Mucosa of descending colon (tissue), 3 donors: ENCODE data around the gene CASK. TPM values are rescaled to one million over a fixed set of nuclear protein-coding genes. Genes with fewer than 3 reads are reported as not detected.

Experiments used
- ATAC-seq: fragments of 200-7000 bp; cut with Tn5 transposase; one replicate; pipeline ENCODE4 v1.9.1; 2020; ENCODE audit warnings: mild to moderate bottlenecking, moderate library complexity
- DNase-seq, 3 donors: peaks; one replicate each; pipeline ENCODE4 v3.0.0-alpha.2; 2020
- H3K36me3 ChIP-seq: fragments of 200-600 bp; one replicate; pipeline ENCODE4 v1.8.0; 2021; ENCODE audit warnings: low read depth, mild to moderate bottlenecking
- H3K4me1 ChIP-seq: fragments of 200-600 bp; one replicate; pipeline ENCODE4 v1.8.0; 2021; ENCODE audit warnings: low read depth, mild to moderate bottlenecking
- H3K4me3 ChIP-seq: fragments of 200-600 bp; one replicate; pipeline ENCODE4 v1.8.0; 2021; ENCODE audit warnings: mild to moderate bottlenecking
- H3K9me3 ChIP-seq: fragments of 200-600 bp; one replicate; pipeline ENCODE4 v1.8.0; 2021; ENCODE audit warnings: mild to moderate bottlenecking
- intact Hi-C, 2 donors: fragments of 100-400 bp; cut with DNase I in 1 of 2; cut with micrococcal nuclease in 1 of 2; formaldehyde crosslinking; loops; one replicate each; pipeline versions ENCODE4 v1.11.0 to v1.11.1; 2022; cut with DNase I, micrococcal nuclease
- long read RNA-seq, 2 donors: library from polyadenylated mRNA; unstranded; transcript quantifications; one replicate each; pipeline ENCODE4 v2.0.0, GENCODE V29; 2019 to 2021
- total RNA-seq, 3 donors: library from RNA; stranded (reverse); fragmentation: NEBNext Ultra II Directional in 2 of 3; extraction: Animal tissue kit (Norgen Biotek cat#: 25700) in 2 of 3; gene quantifications; one replicate each; pipeline versions ENCODE4 v1.2.1 to v1.2.4, GENCODE V29; 2021 to 2023
- TF ChIP-seq, protein P1 (sequence below): fragments of 200-600 bp; IDR thresholded peaks from one replicate; pipeline ENCODE4 v1.8.0; 2022; ENCODE audit warnings: antibody characterized with exemption, mild to moderate bottlenecking
- donor health status: DM: no; HTN: no; CAD: no; lungs with moderate emphysema.
- donor health status: DM: no; HTN: no; CAD: no.
- donor health status: DM: no; HTN: yes; CAD: no.

Gene CASK, protein sequence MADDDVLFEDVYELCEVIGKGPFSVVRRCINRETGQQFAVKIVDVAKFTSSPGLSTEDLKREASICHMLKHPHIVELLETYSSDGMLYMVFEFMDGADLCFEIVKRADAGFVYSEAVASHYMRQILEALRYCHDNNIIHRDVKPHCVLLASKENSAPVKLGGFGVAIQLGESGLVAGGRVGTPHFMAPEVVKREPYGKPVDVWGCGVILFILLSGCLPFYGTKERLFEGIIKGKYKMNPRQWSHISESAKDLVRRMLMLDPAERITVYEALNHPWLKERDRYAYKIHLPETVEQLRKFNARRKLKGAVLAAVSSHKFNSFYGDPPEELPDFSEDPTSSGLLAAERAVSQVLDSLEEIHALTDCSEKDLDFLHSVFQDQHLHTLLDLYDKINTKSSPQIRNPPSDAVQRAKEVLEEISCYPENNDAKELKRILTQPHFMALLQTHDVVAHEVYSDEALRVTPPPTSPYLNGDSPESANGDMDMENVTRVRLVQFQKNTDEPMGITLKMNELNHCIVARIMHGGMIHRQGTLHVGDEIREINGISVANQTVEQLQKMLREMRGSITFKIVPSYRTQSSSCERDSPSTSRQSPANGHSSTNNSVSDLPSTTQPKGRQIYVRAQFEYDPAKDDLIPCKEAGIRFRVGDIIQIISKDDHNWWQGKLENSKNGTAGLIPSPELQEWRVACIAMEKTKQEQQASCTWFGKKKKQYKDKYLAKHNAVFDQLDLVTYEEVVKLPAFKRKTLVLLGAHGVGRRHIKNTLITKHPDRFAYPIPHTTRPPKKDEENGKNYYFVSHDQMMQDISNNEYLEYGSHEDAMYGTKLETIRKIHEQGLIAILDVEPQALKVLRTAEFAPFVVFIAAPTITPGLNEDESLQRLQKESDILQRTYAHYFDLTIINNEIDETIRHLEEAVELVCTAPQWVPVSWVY
- total RNA-seq, result 100 to 1,000 TPM in 1 of 3 donors, 10 to 100 TPM in 2; 50.6 to 108 (median 83.3) TPM
- long read RNA-seq, donor 1, full-length matches to known transcripts, result 14 of 29 reads
- long read RNA-seq, donor 1, partial matches to known transcripts, result 4 of 29 reads
- long read RNA-seq, donor 1, other reads (novel, unspliced or antisense), result 11 of 29 reads
- long read RNA-seq, donor 2, partial matches to known transcripts, result 1 of 2 reads
- long read RNA-seq, donor 2, other reads (novel, unspliced or antisense), result 1 of 2 reads

DNA sequence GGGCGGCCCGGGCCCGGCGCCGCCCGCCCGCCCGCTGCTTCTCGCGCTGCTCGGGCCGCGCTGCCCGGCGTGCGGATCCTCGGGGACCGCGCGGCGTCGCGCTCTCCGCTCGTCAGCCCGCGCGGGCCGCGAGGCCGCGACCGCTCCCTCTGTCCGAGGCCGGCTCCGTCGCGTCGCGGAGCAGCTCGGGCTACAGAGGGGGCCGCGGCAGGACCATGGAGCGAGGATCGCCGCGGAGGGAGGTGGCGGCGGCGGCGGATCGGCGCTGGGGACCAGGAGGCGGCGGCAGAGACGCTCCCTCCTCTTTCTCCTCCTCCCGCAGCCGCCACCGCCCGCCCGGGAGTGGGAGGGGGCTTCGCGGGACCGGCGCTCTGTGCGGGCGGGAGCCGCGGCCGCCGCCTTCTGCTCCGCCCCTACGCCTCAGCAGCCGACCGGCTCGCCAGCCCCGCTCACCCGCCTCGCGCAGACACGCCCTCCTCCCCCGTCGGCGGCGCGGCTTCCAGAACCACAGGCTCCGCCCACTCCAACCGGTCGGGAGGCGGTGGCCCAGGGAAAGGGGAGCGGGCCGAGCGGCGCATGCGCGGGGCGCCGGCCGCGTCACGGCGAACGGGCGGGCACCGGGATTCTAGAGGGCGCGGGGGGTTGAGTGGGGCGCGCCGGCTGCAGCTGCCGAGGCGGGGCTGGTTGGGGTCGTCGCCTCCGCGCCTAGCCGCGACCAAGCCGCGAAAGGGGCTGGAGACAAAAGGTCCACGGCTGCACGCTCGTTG lies at the start of gene CASK:
Gene CASK (minus strand): TSS at position 344 of the 767 bp plus-strand sequence. CDS start 566 bp downstream, outside the sequence.
- H3K9me3 ChIP-seq, result no peaks in the 10 kb centered on the region
- ATAC-seq, result peak; percentile 94
- TF ChIP-seq, protein P1, sequence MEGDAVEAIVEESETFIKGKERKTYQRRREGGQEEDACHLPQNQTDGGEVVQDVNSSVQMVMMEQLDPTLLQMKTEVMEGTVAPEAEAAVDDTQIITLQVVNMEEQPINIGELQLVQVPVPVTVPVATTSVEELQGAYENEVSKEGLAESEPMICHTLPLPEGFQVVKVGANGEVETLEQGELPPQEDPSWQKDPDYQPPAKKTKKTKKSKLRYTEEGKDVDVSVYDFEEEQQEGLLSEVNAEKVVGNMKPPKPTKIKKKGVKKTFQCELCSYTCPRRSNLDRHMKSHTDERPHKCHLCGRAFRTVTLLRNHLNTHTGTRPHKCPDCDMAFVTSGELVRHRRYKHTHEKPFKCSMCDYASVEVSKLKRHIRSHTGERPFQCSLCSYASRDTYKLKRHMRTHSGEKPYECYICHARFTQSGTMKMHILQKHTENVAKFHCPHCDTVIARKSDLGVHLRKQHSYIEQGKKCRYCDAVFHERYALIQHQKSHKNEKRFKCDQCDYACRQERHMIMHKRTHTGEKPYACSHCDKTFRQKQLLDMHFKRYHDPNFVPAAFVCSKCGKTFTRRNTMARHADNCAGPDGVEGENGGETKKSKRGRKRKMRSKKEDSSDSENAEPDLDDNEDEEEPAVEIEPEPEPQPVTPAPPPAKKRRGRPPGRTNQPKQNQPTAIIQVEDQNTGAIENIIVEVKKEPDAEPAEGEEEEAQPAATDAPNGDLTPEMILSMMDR, result no peak
- intact Hi-C loops, result no loop called here
- no peaks in the 10 kb centered on the region for H3K36me3 ChIP-seq
- no peaks in the 10 kb centered on the region for H3K4me1 ChIP-seq
- H3K4me3 ChIP-seq, result peak within 1 kb of the TSS; percentile 24
- peak; percentile 92 to 95 (median 95) for DNase-seq

DNA sequence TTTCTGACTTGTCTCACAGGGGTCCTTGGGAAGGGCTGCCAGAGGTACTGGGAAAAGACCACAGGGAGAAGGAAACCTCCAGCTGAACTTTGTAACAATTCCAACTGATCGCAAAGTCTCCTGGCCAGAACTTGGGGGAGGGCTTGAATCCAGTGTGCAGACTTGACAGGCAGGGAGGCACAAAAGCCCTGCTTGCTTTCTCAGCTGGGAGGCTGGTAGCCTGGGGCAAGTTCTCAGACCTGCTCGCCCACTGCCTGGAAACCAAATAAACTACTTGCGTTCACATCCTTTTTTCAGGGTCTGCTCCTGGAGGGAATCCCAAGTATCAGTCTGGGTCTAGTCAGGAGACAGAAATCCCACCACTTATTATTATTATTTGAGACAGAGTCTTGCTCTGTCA lies 48.0 kb upstream of the CASK start:
- no peak for ATAC-seq
- DNase-seq, result no peak
- no peak overlapping the region for H3K4me3 ChIP-seq
- intact Hi-C loops, result no loop called here
- H3K4me1 ChIP-seq, result no peaks in the 10 kb centered on the region
- H3K36me3 ChIP-seq, result no peaks in the 10 kb centered on the region
- no peaks in the 10 kb centered on the region for H3K9me3 ChIP-seq
- TF ChIP-seq, protein P1, result no peak

DNA sequence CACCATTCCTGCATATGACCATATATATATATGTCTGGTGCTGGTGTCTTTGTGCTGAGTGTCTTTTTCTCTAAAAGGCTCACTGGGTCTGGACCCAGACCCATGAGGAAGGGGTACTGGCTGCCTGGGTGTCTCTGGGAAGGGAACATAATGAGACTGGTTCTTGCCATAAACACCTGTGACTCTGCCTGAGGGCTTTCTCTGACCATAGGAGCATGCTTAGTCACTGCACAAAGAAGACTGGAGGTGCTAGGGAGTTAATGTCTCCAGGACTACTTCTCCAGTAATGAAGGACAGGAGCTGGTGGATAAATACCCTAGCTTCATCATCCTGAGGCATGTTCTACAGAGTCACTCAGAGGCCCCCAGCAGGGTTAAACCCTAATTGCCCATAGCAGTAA lies 47.1 kb upstream of the CASK start:
- ATAC-seq, result no peak
- no peaks in the 10 kb centered on the region for H3K36me3 ChIP-seq
- no peaks in the 10 kb centered on the region for H3K9me3 ChIP-seq
- intact Hi-C loops, result no loop called here
- TF ChIP-seq, protein P1, result no peak
- H3K4me3 ChIP-seq, result no peak overlapping the region
- no peaks in the 10 kb centered on the region for H3K4me1 ChIP-seq
- DNase-seq, result no peak

DNA sequence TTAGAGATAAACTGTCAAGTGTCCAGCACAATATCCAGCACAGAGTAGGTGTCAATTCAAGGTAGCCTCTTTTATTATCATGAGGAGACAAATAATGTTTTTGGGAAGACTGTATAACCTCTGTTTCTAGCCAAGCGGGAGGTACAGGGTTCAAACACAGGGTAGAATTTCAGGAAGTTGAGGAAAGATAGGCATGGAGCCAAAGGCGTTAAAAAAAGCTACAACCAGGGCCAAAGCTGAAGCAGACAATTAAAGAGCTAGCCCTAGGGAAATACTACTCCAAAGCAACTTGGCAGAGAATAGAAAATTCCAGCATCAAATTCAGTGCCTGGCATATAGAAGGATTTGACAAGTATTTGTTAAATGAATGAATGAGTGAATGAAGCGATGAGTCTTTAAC lies 40.0 kb upstream of the CASK start:
- Histone ChIP-seq H3K36me3 (no peaks in the 10 kb centered on the region), H3K4me1 (no peaks in the 10 kb centered on the region), H3K9me3 (no peaks in the 10 kb centered on the region), H3K4me3 (no peak overlapping the region)
- intact Hi-C loops, result no loop called here
- TF ChIP-seq, protein P1, result no peak
- peak; percentile 57 for ATAC-seq
- DNase-seq, result peak in 1 of 3 donors; percentile 32

DNA sequence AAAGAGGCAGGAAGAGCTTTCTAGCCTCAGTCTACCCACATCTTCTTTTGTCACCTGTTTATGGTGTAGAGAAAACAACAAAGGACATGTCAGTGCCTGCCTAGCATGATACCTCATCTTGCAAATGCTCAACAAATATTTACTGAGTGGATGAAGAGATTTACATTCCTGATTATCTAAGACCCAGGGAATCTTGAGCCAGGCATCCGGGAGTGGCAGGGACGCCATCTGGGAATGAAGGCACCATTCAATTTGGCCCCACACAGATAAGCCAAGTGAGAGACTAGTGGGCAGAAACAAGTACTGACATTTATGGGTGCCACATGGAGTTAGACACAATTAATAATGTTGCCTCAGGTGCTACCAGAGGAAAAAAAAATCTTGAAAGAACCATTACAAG lies 36.8 kb upstream of the CASK start:
- no peak for ATAC-seq

More for the DNA sequence above, 36.8 kb upstream of the CASK start:
- Histone ChIP-seq H3K36me3 (no peaks in the 10 kb centered on the region), H3K4me3 (no peak overlapping the region), H3K9me3 (no peaks in the 10 kb centered on the region), H3K4me1 (no peaks in the 10 kb centered on the region)
- no peak for DNase-seq
- TF ChIP-seq, protein P1, result no peak
- intact Hi-C loops, result no loop called here
